NCI-H524 (cell line): ENCODE results near the gene TLX2.

Experiments used
- DNase-seq, 2 experiments: peaks; one replicate each; lab custom pipeline; 2025; lab: John Stamatoyannopoulos, UW

TLX2 gene

GRCh38 chr2:74531666-74532065 lies 17.4 kb downstream of the TLX2 start:
- no peak for DNase-seq

GRCh38 chr2:74532222-74532621 lies 18.0 kb downstream of the TLX2 start:
- peak in 1 of 2 experiments; percentile 70 for DNase-seq

GRCh38 chr2:74533464-74533863 lies 19.2 kb downstream of the TLX2 start:
- no peak for DNase-seq

GRCh38 chr2:74534411-74534810 lies 20.2 kb downstream of the TLX2 start:
- DNase-seq = no peak

- DNase-seq = no peak
Observed at GRCh38 chr2:74535440-74535965, 21.3 kb downstream of the TLX2 start.

GRCh38 chr2:74536166-74536950 lies 22.1 kb downstream of the TLX2 start:
- DNase-seq = no peak

GRCh38 chr2:74537140-74537539 lies 22.9 kb downstream of the TLX2 start:
- no peak for DNase-seq

GRCh38 chr2:74538881-74539339 lies 24.7 kb downstream of the TLX2 start:
- no peak for DNase-seq

GRCh38 chr2:74540291-74540690 lies 26.0 kb downstream of the TLX2 start:
- no peak for DNase-seq

- DNase-seq = no peak
Observed at GRCh38 chr2:74542978-74543377, 28.7 kb downstream of the TLX2 start.

- DNase-seq = no peak
Observed at GRCh38 chr2:74544634-74545033, 30.4 kb downstream of the TLX2 start.

- DNase-seq = no peak
Observed at GRCh38 chr2:74546004-74546403, 31.8 kb downstream of the TLX2 start.

- DNase-seq = peak; percentile 57 to 74
Observed at GRCh38 chr2:74548285-74548899, 34.1 kb downstream of the TLX2 start.

GRCh38 chr2:74548900-74549826 lies 34.9 kb downstream of the TLX2 start:
- DNase-seq = peak in 1 of 2 experiments; percentile 60

GRCh38 chr2:74550231-74550630 lies 36.0 kb downstream of the TLX2 start:
- DNase-seq = no peak

- DNase-seq = no peak
Observed at GRCh38 chr2:74551530-74551929, 37.3 kb downstream of the TLX2 start.

GRCh38 chr2:74551942-74552913 lies 38.0 kb downstream of the TLX2 start:
- DNase-seq = no peak

- no peak for DNase-seq
Observed at GRCh38 chr2:74552914-74553811, 38.9 kb downstream of the TLX2 start.

- peak; percentile 16 to 46 for DNase-seq
Observed at GRCh38 chr2:74553892-74554819, 39.9 kb downstream of the TLX2 start, which contains the start of the genes DOK1 and LOXL3. Gene DOK1, plus strand, starts transcription at chr2:74554720. Its CDS starts 35 bp downstream, at chr2:74554755. Gene LOXL3, minus strand, starts transcription at chr2:74553942. Its CDS starts 1,308 bp downstream, at chr2:74552634.
